ENCODE results near the gene TMEM229A. TPM values are rescaled to one million over a fixed set of nuclear protein-coding genes. Genes with fewer than 3 reads are reported as not detected.
"Not testable (repeated sequence)": the region's sequence is repeated elsewhere in the genome, so short reads cannot be mapped to it uniquely, and the experiment has no call there.

TMEM229A gene
- total RNA-seq, 6 experiments from 2014 or later, result not detected

- TF ChIP-seq CTCF (IDR thresholded peaks at IDR 0.05), result no peak
- no peak overlapping the region for H3K4me3 Mint-ChIP-seq
- peaks cover 4% of the 10 kb centered on the region; the same call in 1 of the 2 replicates for H3K36me3 Mint-ChIP-seq (ENCODE audit: low read depth)
- no peak for DNase-seq
- H3K27me3 Mint-ChIP-seq (ENCODE audit: insufficient read depth), result peaks cover 4% of the 10 kb centered on the region
- peaks cover 19% of the 10 kb centered on the region for H3K9me3 Mint-ChIP-seq
- no peak overlapping the region for H3K27ac Mint-ChIP-seq
- no peaks in the 10 kb centered on the region for H3K4me1 Mint-ChIP-seq (ENCODE audit: low read depth)
Observed at GRCh38 chr7:124031919-124032318, 948 bp downstream of the TMEM229A start.

- DNase-seq, result no peak
- Mint-ChIP-seq H3K9me3 (peaks cover 15% of the 10 kb centered on the region), H3K36me3 (ENCODE audit: low read depth) (peaks cover 4% of the 10 kb centered on the region; the same call in 1 of the 2 replicates), H3K4me3 (no peak overlapping the region), H3K27me3 (ENCODE audit: insufficient read depth) (peaks cover 4% of the 10 kb centered on the region), H3K27ac (no peak overlapping the region), H3K4me1 (ENCODE audit: low read depth) (no peaks in the 10 kb centered on the region)
- TF ChIP-seq CTCF (IDR thresholded peaks at IDR 0.05), result no peak
Observed at GRCh38 chr7:124031406-124031805, 1.5 kb downstream of the TMEM229A start.

- Mint-ChIP-seq H3K27ac (no peak overlapping the region), H3K4me3 (no peak overlapping the region), H3K36me3 (ENCODE audit: low read depth) (peaks cover 4% of the 10 kb centered on the region; the same call in 1 of the 2 replicates), H3K27me3 (ENCODE audit: insufficient read depth) (peaks cover 4% of the 10 kb centered on the region), H3K9me3 (peaks cover 13% of the 10 kb centered on the region), H3K4me1 (ENCODE audit: low read depth) (no peaks in the 10 kb centered on the region)
- TF ChIP-seq CTCF (IDR thresholded peaks at IDR 0.05), result no peak
- no peak for DNase-seq
Observed at GRCh38 chr7:124030964-124031363, 1.9 kb downstream of the TMEM229A start.

- Mint-ChIP-seq H3K36me3 (ENCODE audit: low read depth) (peaks cover 4% of the 10 kb centered on the region; the same call in 1 of the 2 replicates), H3K4me1 (ENCODE audit: low read depth) (no peaks in the 10 kb centered on the region), H3K27me3 (ENCODE audit: insufficient read depth) (peaks cover 4% of the 10 kb centered on the region), H3K4me3 (no peak overlapping the region), H3K9me3 (peaks cover 13% of the 10 kb centered on the region), H3K27ac (no peak overlapping the region)
- no peak for TF ChIP-seq CTCF (IDR thresholded peaks at IDR 0.05)
- no peak for DNase-seq
Observed at GRCh38 chr7:124029396-124030188, 3.3 kb downstream of the TMEM229A start.

GRCh38 chr7:124027236-124027635 lies 5.6 kb downstream of the TMEM229A start:
- Mint-ChIP-seq H3K36me3 (ENCODE audit: low read depth) (peaks cover 4% of the 10 kb centered on the region; the same call in 1 of the 2 replicates), H3K9me3 (peaks cover 11% of the 10 kb centered on the region), H3K27ac (no peak overlapping the region), H3K4me1 (ENCODE audit: low read depth) (no peaks in the 10 kb centered on the region), H3K27me3 (ENCODE audit: insufficient read depth) (peaks cover 2% of the 10 kb centered on the region), H3K4me3 (no peak overlapping the region)
- TF ChIP-seq CTCF (IDR thresholded peaks at IDR 0.05), result no peak
- DNase-seq, result no peak

GRCh38 chr7:124024329-124024728 lies 8.5 kb downstream of the TMEM229A start:
- DNase-seq; H3K36me3 Mint-ChIP-seq (ENCODE audit: low read depth); H3K27ac Mint-ChIP-seq; H3K4me3 Mint-ChIP-seq; H3K27me3 Mint-ChIP-seq (ENCODE audit: insufficient read depth); H3K4me1 Mint-ChIP-seq (ENCODE audit: low read depth): not testable (repeated sequence)
- peaks cover 17% of the 10 kb centered on the region for H3K9me3 Mint-ChIP-seq

Data from HFFc6 (cell line).